GM12878 (cell line): Measurements from ENCODE around the gene INO80C. TPM values are rescaled to one million over a fixed set of nuclear protein-coding genes. Genes with fewer than 3 reads are reported as not detected.

Source experiments
- ATAC-seq: fragments of 200-7000 bp; cut with Tn5 transposase; 3 replicates; pipeline ENCODE4 v1.9.1; 2020; ENCODE audit warnings: mild to moderate bottlenecking, moderate library complexity
- BruUV-seq: library from RNA; stranded (reverse); fragments of 400-500 nt; replicated peaks from 2 replicates; lab custom pipeline; 2021; lab: Mats Ljungman, UMichigan
- CTCF ChIA-PET: fragments of 300-600 bp; sonication (Branson Sonifier 250); formaldehyde crosslinking; extraction: SDS; loops from one replicate; lab custom pipeline; 2021; ENCODE audit warnings: inconsistent platforms; lab: Yijun Ruan, JAX
- POLR2A ChIA-PET: fragments of 350-600 bp; formaldehyde crosslinking; extraction: SDS; loops from one replicate; lab custom pipeline; 2021; ENCODE audit warnings: inconsistent platforms; lab: Charles Lee
- RAD21 ChIA-PET: fragments of 300-600 bp; sonication (Branson Sonifier 250); formaldehyde crosslinking; loops from one replicate; lab custom pipeline; 2023; ENCODE audit warnings: antibody characterized with exemption; ENCODE audit not compliant: unreplicated experiment; lab: Charles Lee
- SMC1A ChIA-PET: fragments of 300-600 bp; sonication (Branson Sonifier 250); formaldehyde crosslinking; loops from one replicate; lab custom pipeline; 2023; ENCODE audit not compliant: unreplicated experiment, uncharacterized antibody; lab: Charles Lee
- DNase-seq: peaks from one replicate; pipeline ENCODE4 v3.0.0-alpha.2; 2011; ENCODE audit warnings: low read depth, low spot score
- FAIRE-seq: peaks from 3 replicates; lab custom pipeline; 2011; peaks lifted over from hg19 to GRCh38; lab: Jason Lieb, UNC
- H2AFZ ChIP-seq: 2 replicates; pipeline ENCODE4 v1.6.0; 2011; ENCODE audit warnings: low read depth, low read length, control low read depth; ENCODE audit not compliant: control insufficient read depth
- H3K27ac ChIP-seq: 2 replicates; pipeline ENCODE4 v1.5.1; 2011; ENCODE audit warnings: control low read depth; ENCODE audit not compliant: control insufficient read depth, insufficient read depth
- H3K27me3 ChIP-seq, 2 experiments: replicated peaks in 1 of 2; 2 replicates each; pipeline versions ENCODE4 v1.6.0 to v1.6.1; 2011; ENCODE audit warnings: low read length in 1 of 2; ENCODE audit not compliant: control insufficient read depth in 2 of 2, insufficient read depth in 2 of 2
- H3K36me3 ChIP-seq, 2 experiments: 2 replicates each; pipeline ENCODE4 v1.5.1; 2011; ENCODE audit warnings: low read length in 1 of 2; ENCODE audit not compliant: control insufficient read depth in 2 of 2, insufficient read depth in 2 of 2
- H3K4me1 ChIP-seq: 2 replicates; pipeline ENCODE4 v1.6.1; 2011; ENCODE audit warnings: mild to moderate bottlenecking, low read length, moderate library complexity, mixed read lengths; ENCODE audit not compliant: control insufficient read depth, insufficient read depth
- H3K4me2 ChIP-seq: 2 replicates; pipeline ENCODE4 v1.6.0; 2011; ENCODE audit warnings: control low read depth; ENCODE audit not compliant: control insufficient read depth, insufficient read depth
- H3K4me3 ChIP-seq: fragments of 200-600 bp; sonication (generic); 2 replicates; pipeline ENCODE4 v1.5.1; 2016
- H3K79me2 ChIP-seq: 2 replicates; pipeline ENCODE4 v1.6.0; 2011; ENCODE audit warnings: low read length; ENCODE audit not compliant: control insufficient read depth, insufficient read depth
- H3K9ac ChIP-seq: 2 replicates; pipeline ENCODE4 v1.8.0; 2011; ENCODE audit warnings: low read length, control low read depth, mixed read lengths; ENCODE audit not compliant: control insufficient read depth, insufficient read depth
- H3K9me3 ChIP-seq: replicated peaks from 3 replicates; pipeline ENCODE4 v1.5.1; 2011; ENCODE audit warnings: mild to moderate bottlenecking, low read length; ENCODE audit not compliant: control insufficient read depth, insufficient read depth
- H4K20me1 ChIP-seq: 2 replicates; pipeline ENCODE4 v1.6.0; 2011; ENCODE audit not compliant: control insufficient read depth, insufficient read depth
- E4F1 ChIP-seq: fragments of 450-650 bp; IDR thresholded peaks from 2 replicates; pipeline ENCODE4 v1.6.1; 2018; ENCODE audit warnings: borderline replicate concordance, mild to moderate bottlenecking; ENCODE audit not compliant: partially characterized antibody
- EED ChIP-seq: sonication (generic); IDR thresholded peaks from 2 replicates; pipeline ENCODE4 v1.6.1; 2016; ENCODE audit warnings: antibody characterized with exemption, low read depth
- EP300 ChIP-seq, 2 experiments: fragments of 150-350 bp in 1 of 2; IDR thresholded peaks; 2 replicates each; pipeline ENCODE4 v1.6.1; 2011 to 2012; ENCODE audit warnings: low read depth in 2 of 2, low read length in 2 of 2, borderline replicate concordance in 1 of 2, improper control_type of control experiment in 1 of 2, inconsistent platforms in 1 of 2; ENCODE audit not compliant: control insufficient read depth in 1 of 2
- FOXK2 ChIP-seq: fragments of 450-650 bp; IDR thresholded peaks from 2 replicates; pipeline ENCODE4 v1.6.1; 2017; ENCODE audit warnings: mild to moderate bottlenecking, moderate library complexity
- LARP7 ChIP-seq: fragments of 450-650 bp; IDR thresholded peaks from 2 replicates; pipeline ENCODE4 v1.6.1; 2017; ENCODE audit warnings: mild to moderate bottlenecking
- MEF2A ChIP-seq: IDR thresholded peaks from 2 replicates; pipeline ENCODE4 v1.6.1; 2011; ENCODE audit warnings: low read depth, mild to moderate bottlenecking, low read length, moderate library complexity; ENCODE audit not compliant: insufficient read depth
- MTA3 ChIP-seq: IDR thresholded peaks from 2 replicates; pipeline ENCODE4 v1.6.1; 2012; ENCODE audit warnings: low read length, inconsistent platforms, borderline replicate concordance
- NRF1 ChIP-seq: conservative IDR thresholded peaks from 2 replicates; pipeline ENCODE4 v1.6.1; 2011; ENCODE audit warnings: mild to moderate bottlenecking, low read depth, low read length, improper control_type of control experiment
- PAX8 ChIP-seq: fragments of 450-650 bp; IDR thresholded peaks from 2 replicates; pipeline ENCODE4 v1.6.1; 2017; ENCODE audit warnings: mild to moderate bottlenecking, moderate library complexity
- YBX1 ChIP-seq: fragments of 450-650 bp; IDR thresholded peaks from 2 replicates; pipeline ENCODE4 v1.6.1; 2016; ENCODE audit warnings: antibody characterized with exemption
- ZZZ3 ChIP-seq: IDR thresholded peaks from 2 replicates; pipeline ENCODE4 v1.6.1; 2011; ENCODE audit warnings: low read depth; ENCODE audit not compliant: control insufficient read depth, insufficient read length
- WGBS: methylation state at CpG from one replicate; pipeline ENCODE4 v1.1.6; 2016; ENCODE audit warnings: low lambda C conversion rate; ENCODE audit not compliant: insufficient replicate concordance, insufficient coverage; ENCODE audit errors: missing lambda C conversion rate; 5-methylcytosine and 5-hydroxymethylcytosine counted together
- in situ Hi-C: fragments of 300-500 bp; cut with MboI; formaldehyde crosslinking; loops from 9 replicates; pipeline ENCODE4 v1.14.3; 2018; ENCODE audit warnings: mixed read lengths
- intact Hi-C: fragments of 100-400 bp; cut with micrococcal nuclease; formaldehyde crosslinking; loops from one replicate; pipeline ENCODE4 v1.14.2; 2022; ENCODE audit not compliant: unreplicated experiment
- polyA plus RNA-seq, 11 experiments: library from polyadenylated mRNA; depleted of rRNA in 4 of 11; unstranded in 6 of 11; stranded (reverse) in 5 of 11; fragments of >200 nt; fragmentation: Nextera tagmentation in 4 of 11; fragmentation: Illumina TruSeq in 1 of 11; extraction: Ambion mirVana in 4 of 11; extraction: Trizol in 1 of 11; gene quantifications; 1 replicate in 1 of 11; 2 replicates in 10 of 11; pipeline versions ENCODE4 v1.2.1 to v1.2.3, GENCODE V29; 2011 to 2016; ENCODE audit warnings: inconsistent platforms in 2 of 11, missing spikeins in 2 of 11, low read depth in 1 of 11
- total RNA-seq, 4 experiments: library from RNA; depleted of rRNA in 3 of 4; stranded (reverse); fragments of >200 nt in 3 of 4; fragmentation: Illumina TruSeq in 1 of 4; extraction: Trizol in 1 of 4; gene quantifications; 2 replicates each; pipeline versions ENCODE4 v1.2.1 to v1.2.3, GENCODE V29; 2013 to 2021
- TF ChIP-seq, protein P1 (sequence below): fragments of 450-650 bp; IDR thresholded peaks from 2 replicates; pipeline ENCODE4 v1.6.1; 2016; ENCODE audit warnings: mild to moderate bottlenecking, moderate library complexity, borderline replicate concordance
- TF ChIP-seq, protein P2 (sequence below): fragments of 450-650 bp; IDR thresholded peaks from 2 replicates; pipeline ENCODE4 v1.6.1; 2017; ENCODE audit warnings: mild to moderate bottlenecking, moderate library complexity

The INO80C gene
- total and polyA plus RNA-seq, 10 of the 15 experiments (the other 5 are each of a cell fraction or from before 2014, with no cell fraction given), result 9.9 to 43.2 (median 30.1) TPM

DNA sequence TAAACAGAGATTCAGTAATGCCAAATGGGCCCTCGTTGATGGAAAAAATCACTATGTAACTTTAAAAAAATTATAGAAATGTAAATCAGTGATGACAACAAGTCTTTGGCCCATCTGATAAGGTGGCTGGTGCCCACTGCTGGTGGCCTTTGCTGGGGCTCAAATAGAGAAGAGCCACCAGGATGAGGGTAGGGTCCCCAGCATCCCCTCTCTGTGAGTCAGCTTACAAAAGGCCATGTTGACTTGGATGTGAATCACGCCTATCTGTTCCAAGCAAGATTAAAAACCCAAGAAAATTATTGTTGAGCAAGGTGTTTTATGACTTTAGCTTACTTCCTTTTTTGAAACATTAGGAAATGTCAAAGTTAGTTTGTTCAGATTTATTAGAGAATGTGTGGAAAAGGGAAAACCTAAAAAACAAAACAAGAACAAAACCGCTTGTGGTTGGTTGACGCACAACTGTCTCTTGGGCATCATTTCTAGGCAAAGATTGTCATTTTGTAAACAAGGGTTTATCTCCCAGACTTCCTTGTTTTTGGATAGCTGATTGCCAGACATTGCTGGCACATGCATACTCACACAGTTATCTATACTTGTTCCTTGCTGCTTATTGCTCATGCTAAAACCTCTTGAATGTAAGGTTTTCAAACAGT is 66.9 kb downstream of the INO80C start:
- CTCF ChIA-PET, result interaction anchor here (0.5 to 1.3 kb wide), 3 partner anchors 11 to 115 kb away, joined by 3 to 4 read pairs (median 3); no protein-coding TSS in a partner anchor
- Histone ChIP-seq H3K4me2 (no peak overlapping the region), H3K79me2 (no peaks in the 10 kb centered on the region), H3K27me3 (no peaks in the 10 kb centered on the region), H3K9ac (no peak overlapping the region), H4K20me1 (no peaks in the 10 kb centered on the region), H3K4me1 (no peaks in the 10 kb centered on the region), H3K27ac (no peak overlapping the region), H2AFZ (no peak overlapping the region), H3K4me3 (no peak overlapping the region), H3K36me3 (no peaks in the 10 kb centered on the region), H3K9me3 (no peaks in the 10 kb centered on the region)
- SMC1A ChIA-PET, result interaction anchor here (0.6 to 1.5 kb wide), 5 partner anchors 9 to 1209 kb away, joined by 3 to 4 read pairs (median 3); no protein-coding TSS in a partner anchor
- FAIRE-seq, result no peak
- in situ Hi-C loops, result no loop called here
- RAD21 ChIA-PET, result no interaction called here
- POLR2A ChIA-PET, result no interaction called here
- no peak for DNase-seq
- BruUV-seq, result no TSS peak
- intact Hi-C loops, result no loop called here
- ATAC-seq, result no peak
- WGBS, result 60% methylated on average over 4 of the region's 4 CpGs
- TF ChIP-seq PAX8 (no peak), EED (no peak), ZZZ3 (no peak), YBX1 (no peak), MTA3 (no peak), MEF2A (no peak), LARP7 (no peak), E4F1 (no peak), NRF1 (no peak), FOXK2 (no peak), EP300 (IDR thresholded peaks at IDR 0.05; ENCODE audit: borderline replicate concordance in 1 of 2, control insufficient read depth in 1 of 2, low read depth in 2 of 2, low read length in 2 of 2) (no peak)
- TF ChIP-seq, protein P1, sequence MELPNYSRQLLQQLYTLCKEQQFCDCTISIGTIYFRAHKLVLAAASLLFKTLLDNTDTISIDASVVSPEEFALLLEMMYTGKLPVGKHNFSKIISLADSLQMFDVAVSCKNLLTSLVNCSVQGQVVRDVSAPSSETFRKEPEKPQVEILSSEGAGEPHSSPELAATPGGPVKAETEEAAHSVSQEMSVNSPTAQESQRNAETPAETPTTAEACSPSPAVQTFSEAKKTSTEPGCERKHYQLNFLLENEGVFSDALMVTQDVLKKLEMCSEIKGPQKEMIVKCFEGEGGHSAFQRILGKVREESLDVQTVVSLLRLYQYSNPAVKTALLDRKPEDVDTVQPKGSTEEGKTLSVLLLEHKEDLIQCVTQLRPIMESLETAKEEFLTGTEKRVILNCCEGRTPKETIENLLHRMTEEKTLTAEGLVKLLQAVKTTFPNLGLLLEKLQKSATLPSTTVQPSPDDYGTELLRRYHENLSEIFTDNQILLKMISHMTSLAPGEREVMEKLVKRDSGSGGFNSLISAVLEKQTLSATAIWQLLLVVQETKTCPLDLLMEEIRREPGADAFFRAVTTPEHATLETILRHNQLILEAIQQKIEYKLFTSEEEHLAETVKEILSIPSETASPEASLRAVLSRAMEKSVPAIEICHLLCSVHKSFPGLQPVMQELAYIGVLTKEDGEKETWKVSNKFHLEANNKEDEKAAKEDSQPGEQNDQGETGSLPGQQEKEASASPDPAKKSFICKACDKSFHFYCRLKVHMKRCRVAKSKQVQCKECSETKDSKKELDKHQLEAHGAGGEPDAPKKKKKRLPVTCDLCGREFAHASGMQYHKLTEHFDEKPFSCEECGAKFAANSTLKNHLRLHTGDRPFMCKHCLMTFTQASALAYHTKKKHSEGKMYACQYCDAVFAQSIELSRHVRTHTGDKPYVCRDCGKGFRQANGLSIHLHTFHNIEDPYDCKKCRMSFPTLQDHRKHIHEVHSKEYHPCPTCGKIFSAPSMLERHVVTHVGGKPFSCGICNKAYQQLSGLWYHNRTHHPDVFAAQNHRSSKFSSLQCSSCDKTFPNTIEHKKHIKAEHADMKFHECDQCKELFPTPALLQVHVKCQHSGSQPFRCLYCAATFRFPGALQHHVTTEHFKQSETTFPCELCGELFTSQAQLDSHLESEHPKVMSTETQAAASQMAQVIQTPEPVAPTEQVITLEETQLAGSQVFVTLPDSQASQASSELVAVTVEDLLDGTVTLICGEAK, result no peak
- TF ChIP-seq, protein P2, sequence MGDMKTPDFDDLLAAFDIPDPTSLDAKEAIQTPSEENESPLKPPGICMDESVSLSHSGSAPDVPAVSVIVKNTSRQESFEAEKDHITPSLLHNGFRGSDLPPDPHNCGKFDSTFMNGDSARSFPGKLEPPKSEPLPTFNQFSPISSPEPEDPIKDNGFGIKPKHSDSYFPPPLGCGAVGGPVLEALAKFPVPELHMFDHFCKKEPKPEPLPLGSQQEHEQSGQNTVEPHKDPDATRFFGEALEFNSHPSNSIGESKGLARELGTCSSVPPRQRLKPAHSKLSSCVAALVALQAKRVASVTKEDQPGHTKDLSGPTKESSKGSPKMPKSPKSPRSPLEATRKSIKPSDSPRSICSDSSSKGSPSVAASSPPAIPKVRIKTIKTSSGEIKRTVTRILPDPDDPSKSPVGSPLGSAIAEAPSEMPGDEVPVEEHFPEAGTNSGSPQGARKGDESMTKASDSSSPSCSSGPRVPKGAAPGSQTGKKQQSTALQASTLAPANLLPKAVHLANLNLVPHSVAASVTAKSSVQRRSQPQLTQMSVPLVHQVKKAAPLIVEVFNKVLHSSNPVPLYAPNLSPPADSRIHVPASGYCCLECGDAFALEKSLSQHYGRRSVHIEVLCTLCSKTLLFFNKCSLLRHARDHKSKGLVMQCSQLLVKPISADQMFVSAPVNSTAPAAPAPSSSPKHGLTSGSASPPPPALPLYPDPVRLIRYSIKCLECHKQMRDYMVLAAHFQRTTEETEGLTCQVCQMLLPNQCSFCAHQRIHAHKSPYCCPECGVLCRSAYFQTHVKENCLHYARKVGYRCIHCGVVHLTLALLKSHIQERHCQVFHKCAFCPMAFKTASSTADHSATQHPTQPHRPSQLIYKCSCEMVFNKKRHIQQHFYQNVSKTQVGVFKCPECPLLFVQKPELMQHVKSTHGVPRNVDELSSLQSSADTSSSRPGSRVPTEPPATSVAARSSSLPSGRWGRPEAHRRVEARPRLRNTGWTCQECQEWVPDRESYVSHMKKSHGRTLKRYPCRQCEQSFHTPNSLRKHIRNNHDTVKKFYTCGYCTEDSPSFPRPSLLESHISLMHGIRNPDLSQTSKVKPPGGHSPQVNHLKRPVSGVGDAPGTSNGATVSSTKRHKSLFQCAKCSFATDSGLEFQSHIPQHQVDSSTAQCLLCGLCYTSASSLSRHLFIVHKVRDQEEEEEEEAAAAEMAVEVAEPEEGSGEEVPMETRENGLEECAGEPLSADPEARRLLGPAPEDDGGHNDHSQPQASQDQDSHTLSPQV, result no peak
